Breast epithelium (tissue), 3 donors: ENCODE results near the gene TOP3B.

Source experiments
- CTCF ChIP-seq, 3 donors: fragments of 450-650 bp; IDR thresholded peaks; one replicate each; pipeline ENCODE4 v1.5.1; 2016 to 2017; ENCODE audit warnings: antibody characterized with exemption in 3 of 3, mild to moderate bottlenecking in 3 of 3, moderate library complexity in 3 of 3
- POLR2A ChIP-seq: fragments of 450-650 bp; IDR thresholded peaks from one replicate; pipeline ENCODE4 v1.6.1; 2016; ENCODE audit warnings: antibody characterized with exemption, mild to moderate bottlenecking, moderate library complexity
- POLR2AphosphoS5 ChIP-seq, 3 donors: sonication (generic); formaldehyde crosslinking; IDR thresholded peaks; one replicate each; pipeline ENCODE4 v1.6.1; 2017; ENCODE audit warnings: antibody characterized with exemption in 3 of 3

GRCh38 chr22:21947040-21948014 lies 35.3 kb downstream of the TOP3B start:
- no peak for TF ChIP-seq POLR2A
- peak in 2 of 3 donors; percentile 6 to 41 for TF ChIP-seq CTCF (IDR thresholded peaks at IDR 0.05)
- TF ChIP-seq POLR2AphosphoS5 (IDR thresholded peaks at IDR 0.05), result no peak
